Activated gamma-delta T cell treated with Interleukin-2 at 50 U/mL for 16 hours (primary cell): ENCODE results near the gene SLC12A3.

Experiments used
- DNase-seq: peaks from one replicate; pipeline ENCODE4 v3.0.0-alpha.2; 2020

SLC12A3 gene

DNA sequence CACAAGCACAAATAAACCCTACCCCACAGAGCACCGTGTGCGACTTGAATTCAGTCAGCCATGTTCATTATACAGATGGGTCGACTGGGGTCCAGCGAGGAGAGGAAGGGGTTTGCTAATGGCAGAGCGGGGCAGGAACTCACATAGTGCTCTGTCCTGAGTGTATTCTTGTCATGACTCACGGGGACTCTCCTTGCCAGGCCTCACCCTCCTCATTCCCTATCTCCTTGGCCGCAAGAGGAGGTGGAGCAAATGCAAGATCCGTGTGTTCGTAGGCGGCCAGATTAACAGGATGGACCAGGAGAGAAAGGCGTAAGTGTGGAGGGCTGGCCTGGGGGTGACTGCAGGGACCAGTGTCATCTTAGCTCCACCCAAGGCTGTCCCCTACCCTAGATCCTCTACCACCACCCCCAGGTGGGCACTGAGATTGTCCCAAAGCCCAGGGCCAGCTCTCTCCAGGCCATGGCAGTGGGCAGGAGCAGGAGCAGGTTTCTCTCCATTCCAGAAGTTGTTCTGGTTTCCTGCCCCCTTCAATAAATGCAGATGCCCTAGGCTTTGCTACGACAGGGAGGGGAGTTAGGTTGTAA is 29.4 kb downstream of the SLC12A3 start:
- no peak for DNase-seq

- no peak for DNase-seq
These were observed 30.8 kb downstream of the SLC12A3 start for GRCh38 chr16:56895813-56896212.

DNA sequence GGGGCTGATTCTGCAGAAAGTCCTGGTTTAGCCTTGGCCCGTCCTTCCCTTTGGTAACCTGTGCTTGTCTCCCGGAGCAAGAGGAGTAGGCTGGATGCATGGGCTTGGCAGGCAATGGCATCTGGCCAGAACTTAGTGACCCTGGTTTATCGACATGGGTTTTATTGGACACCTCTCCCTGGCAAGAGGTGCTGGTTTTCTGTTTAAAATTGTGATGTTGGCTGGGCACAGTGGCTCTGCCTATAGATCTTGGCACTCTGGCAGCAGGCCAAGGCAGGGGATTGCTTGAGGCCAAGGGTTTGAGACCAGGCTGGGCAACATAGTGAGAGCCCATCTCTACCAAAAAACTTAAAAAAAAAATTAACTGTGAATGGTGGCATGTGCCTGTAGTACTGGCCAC is 31.2 kb downstream of the SLC12A3 start:
- DNase-seq = no peak

GRCh38 chr16:56897026-56897799 is 32.2 kb downstream of the SLC12A3 start:
- no peak for DNase-seq

DNA sequence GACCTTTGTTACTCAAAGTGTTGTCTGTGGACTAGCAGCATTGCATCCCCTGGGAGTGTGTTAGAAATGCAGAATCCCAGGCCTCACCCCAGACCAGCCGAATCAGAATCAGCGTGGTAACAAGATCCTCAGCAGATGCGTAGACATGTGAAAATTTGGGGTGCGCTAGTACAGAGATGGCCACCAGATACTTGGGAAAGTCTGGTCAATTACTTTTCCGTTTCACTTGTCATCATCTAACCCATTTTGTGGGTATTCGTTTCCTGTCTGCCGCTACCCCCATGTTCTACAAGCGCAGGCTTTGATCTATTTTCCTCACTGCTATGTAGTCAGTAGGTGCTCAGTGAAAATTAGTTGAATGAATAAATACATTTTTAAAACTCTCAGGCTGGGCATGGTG is 33.8 kb downstream of the SLC12A3 start:
- DNase-seq = no peak

DNA sequence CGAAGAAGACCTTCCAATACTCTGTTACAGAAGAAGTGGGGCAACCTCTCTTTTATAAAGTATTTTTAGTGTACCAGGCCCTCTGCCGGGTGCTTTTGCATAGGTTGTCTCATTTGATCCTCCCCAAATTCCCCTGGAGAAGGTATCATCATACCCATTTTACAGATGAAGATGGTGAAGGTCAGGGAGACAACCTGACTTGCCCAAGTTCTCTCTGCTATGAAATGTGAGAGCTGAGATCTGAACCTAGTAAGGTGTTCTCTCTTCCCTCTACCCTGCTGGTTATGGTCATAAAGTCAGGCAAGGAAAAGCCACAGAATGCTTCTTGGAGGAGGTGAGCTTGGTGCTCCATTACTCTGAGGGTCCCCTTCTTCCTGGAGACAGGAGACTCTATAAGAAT is 38.9 kb downstream of the SLC12A3 start:
- no peak for DNase-seq

DNA sequence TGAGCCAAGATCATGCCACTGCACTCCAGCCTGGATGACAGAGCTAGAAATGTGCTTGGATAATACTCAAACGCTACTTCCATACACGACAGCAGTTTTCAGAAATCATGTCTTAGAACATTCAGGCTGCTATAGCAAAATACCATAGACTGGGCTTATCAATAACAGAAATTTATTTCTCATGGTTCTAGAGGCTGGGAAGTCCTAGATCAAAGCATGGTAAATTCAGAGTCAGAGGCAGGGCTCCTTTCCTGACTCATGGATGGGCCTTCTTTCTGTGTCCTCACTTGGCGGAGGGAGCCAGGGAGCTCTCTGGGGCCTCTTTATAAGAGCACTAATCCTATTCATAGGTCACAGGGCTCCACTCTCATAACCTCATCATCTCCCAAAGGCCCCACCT is 42.4 kb downstream of the SLC12A3 start:
- no peak for DNase-seq

DNA sequence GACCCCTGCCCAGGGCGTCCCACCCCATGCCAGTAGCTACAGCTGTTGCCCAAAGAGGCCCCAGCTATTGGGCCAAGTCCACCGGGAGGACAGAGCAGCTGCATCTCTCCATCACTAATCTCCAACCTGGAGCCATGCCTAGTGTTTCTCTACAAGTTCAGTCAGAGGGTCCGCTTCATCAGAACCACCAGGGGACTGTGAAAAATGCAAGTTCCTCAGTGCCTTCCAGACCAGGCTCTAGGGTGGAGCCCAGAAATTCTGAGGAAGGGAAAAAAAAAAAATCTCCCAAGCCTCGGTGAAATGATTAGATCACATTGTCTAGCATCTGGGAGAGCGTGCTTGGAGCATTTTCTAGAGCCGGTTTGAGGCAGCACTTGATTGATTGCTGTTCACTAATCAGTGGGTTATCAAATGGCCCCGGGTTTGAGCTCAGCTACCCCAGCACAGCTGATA is 44.5 kb downstream of the SLC12A3 start:
- no peak for DNase-seq

DNA sequence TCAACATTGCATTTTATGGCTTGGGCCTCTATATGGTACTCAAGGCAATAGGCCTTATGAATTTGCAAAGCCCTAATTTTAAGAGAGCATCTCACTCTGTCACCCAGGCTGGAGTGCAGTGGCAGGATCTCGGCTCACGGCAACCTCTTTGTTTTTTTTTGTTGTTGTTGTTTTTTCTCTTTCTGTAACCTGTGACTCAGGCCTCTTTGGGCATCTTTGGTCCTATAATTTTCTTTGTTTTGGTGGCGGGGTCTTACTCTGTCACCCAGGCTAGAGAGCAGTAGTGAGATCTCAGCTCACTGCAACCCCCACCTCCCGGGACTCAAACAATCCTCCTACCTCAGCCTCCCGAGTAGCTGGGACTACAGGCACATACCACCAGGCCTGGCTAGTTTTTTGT is 45.1 kb downstream of the SLC12A3 start:
- no peak for DNase-seq

GRCh38 chr16:56910654-56911539 is 45.9 kb downstream of the SLC12A3 start:
- no peak for DNase-seq

DNA sequence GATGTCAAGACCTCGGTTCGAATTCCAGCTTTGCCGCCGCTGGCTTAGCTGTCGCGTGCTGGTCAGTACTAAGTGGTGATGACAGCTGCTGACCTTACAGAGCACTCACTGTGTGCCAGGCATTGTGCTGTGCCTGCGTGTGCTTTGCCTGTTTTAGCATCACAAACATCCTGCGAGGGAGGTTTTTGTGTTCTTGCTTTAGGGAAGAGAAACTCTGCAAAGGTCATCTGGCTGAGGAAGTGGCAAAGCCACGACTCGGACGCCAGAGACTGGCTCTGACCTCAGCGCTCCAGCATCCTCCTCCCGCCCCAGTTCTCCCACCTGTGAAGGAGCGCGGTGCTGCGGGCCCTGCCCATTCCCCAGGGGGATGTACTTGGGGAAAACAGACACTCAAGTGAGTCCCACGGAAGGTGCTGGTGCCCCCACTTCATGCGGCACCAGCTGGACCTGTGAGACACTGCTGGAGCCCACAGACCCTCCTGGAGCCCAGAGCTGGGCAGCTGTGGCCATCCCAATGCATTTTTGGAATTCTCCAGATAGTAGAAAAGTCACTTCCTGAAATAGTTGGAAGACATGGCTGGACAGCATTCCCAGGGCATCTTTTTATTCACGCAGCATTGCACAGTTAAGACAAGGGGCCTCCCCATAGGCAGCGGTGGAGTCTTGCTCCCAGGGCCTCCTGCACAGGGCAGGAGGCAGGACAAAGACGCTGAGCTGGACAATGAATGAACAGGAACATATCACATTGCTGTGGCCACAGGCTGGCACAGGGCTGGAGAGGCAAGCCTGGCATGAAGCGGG is 47.0 kb downstream of the SLC12A3 start:
- DNase-seq = no peak

DNA sequence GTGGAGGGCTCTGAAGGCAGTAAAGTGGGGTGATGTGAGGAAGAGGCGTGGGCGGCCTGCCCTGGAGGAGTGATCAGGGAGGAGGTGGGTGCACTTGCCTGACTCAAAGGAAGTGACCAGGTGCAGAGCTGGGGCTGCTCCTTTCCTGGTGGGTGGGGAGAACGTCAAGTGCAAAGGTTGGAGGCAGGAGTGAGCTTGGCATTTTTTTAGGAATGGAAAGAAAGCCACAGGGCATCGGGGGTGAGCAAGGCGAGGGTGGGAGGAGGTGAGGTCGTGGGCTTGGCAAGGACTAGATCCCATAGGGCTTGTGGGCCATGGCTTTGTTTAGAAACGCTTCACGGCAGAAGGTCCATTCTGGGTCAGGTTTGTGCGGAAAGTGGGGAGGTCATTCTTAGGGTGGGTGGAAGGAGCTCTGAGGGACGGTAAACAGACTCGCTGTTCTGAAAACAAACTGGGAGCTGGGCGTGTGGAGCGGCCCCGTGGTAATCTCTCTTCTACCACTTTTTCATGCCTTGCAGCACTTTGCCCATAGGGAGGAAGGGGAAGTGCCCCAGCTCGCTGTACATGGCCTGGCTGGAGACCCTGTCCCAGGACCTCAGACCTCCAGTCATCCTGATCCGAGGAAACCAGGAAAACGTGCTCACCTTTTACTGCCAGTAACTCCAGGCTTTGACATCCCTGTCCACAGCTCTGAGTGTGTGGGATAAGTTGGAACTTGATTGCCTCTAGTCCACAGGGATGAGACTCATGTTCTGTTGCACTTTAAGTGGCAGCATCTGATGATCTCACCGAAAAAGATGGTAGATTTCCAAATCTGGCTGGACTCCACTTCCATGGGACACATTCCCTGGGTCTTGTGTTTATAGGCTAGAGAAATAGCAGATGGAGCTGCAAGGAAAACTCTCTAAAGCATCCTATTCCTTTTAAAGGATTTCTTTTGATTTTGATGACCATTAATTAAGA is 48.0 kb downstream of the SLC12A3 start:
- no peak for DNase-seq

DNA sequence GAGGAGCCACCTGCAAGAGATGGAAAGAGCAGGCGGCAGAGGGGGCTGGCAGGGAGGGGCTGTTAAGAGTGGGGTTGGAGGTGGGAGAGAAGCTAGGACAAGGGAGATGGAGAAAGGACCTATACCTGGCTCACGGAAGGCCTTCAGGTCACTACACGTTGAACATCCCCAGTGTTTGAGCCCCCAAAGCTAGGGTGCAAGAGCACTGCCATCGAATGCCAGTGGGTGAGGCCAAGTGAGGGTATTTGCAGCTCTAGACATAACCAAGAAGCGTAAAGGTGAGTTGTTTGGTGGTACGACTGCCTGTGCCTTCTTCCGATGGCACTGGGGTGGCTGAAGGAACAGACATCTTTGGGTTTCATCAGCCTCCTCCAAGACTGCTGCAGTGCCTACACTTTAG is 49.9 kb downstream of the SLC12A3 start:
- no peak for DNase-seq

DNA sequence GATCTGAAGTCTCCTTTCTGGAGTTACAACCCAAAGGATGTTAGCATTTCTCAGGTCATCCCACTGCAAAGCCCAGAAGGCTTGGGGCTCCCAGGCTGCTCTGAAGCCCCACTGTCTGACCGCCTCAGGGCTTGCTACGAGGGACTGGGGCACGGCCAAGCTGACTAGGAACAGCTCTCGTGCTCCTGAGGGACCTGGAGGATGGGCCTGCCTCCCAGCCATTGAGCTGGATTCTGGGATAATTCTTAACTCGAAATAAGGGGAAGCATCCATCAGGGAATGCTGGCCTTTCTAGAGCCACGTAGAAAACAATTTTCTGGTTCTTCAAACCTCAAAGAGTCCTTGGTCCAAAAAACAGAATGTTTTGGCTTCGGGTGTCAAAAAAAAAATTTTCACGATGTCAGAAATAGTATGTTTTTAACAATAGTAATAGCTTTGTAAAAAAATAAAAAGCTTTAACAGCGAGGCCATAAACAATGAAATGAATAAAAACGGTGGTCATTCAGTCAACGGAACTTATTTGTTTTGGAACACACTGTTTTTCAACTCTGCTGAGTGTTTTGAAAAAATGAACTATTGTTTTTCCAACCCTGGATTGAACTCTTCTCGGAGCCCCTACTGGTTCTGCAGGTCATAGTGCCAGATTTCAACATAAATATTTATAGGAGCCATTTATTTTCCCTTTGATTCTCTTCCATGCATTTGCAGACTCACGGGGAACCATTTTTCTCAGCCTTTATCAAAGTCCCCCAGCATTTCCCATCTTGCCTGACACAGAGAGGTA is 50.5 kb downstream of the SLC12A3 start:
- no peak for DNase-seq

DNA sequence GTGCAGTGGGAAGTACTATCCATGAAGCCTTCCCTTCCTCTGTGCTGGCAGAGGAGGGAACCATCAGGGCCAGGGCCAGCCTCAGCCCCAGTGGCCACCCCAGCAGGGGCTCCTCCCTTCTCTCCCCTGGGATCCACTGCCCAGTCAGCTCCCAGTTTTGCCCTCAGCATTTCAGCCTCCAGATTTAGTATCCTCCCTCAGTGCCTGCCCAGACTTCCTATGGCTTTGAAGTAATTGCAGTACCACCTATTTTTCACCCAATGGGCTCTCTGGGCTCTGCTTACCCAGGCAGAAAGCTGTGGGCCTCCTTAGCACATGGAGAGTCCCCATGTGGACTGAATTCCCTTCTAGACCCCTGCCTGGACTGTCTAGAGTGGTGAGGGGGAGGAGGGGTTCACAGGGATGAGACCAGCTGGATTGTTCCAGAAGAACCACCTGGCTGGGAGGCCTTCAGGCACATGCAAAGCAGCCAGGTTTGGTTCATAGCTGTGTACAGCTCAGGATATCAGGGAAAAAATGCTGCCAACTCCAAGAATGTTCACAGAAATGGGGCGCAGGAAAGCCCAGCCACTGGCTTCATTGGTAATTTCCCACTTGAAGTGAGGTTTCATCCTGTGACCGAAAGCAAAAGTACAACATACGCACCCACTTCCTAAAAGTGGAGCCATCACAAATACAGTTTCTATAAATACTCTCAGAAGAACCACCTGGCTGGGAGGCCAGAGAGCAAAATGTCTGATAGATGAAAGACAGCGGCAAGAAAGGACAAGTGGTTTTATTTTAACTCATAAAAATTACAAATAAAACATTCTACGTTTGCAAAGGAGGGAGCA is 51.8 kb downstream of the SLC12A3 start:
- DNase-seq = no peak

DNA sequence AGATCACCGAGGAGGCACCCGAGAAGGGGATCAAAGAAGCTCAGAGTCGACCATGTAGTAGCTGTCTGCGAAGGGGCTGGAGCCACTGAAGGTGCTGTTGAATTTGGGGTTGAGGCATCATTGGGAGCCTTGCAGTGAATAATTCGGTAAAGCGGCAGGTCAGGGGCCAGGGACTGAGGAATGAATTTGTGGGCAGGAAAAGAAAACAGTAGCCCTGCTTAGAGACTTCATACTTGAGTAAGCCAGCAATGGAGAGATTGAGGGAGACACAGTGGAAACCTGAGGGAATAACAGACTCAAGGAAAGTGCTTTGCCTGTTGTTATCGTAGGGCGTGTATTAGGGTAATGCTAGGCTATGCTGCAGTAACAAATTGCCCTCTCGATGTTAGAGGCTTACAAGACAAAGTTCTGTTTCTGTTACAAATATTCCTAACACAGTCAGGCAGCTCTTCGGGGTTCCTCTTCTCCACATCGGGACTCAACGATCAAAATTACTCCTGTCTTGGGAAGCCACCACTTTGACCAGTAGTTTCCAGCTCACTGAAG is 53.5 kb downstream of the SLC12A3 start:
- DNase-seq = no peak

DNA sequence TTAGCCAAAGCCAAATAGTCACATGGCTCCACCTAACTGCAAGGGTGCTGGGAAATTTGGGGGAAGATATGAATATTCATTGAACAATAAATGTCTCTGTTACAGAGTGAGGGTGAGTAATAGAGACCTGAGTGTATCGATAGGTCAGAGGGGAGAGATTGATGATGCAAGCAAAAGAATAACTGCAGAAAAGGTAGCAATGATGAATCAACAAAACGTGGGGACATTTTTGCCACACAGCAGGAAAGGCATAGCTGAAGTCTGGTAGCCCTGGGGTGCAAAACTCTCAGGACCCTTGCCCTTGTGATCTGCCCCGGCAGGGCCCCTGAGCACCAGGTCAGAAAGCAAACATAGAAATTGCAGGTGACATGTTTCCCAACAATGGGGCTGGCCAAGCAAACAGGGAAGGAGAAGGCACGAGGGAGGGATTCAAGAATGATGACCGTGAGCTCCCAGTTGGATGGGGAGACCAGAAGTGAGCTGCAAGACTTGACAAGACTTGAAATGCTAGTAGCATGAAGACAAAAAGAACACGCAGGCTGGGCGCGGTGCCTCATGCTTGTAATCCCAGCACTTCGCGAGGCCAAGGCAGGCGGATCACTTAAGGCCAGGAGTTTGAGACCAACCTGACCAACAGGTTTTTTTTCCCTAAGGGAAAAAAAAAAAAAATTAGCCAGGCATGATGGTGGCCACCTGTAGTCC is 54.2 kb downstream of the SLC12A3 start:
- no peak for DNase-seq

DNA sequence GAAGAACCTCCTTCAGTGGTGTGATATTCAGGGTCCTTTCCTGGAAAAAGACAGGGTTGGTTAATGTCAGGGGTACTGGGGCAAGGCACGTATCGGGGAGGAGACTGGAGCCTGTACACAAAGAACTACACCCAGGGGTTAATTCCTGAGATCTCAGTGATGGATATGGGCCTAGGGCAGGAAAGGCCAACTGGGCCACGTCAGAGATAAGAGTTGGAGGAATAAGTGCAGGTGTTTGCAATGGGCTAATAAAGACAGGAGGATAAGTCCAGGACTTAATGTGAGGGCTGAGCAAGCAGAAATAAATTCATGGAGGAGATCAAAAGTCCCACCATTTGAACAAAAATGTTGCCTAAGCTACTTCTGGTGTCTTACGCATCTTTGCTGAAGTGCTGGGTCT is 56.6 kb downstream of the SLC12A3 start:
- DNase-seq = no peak
